Medulla oblongata (tissue), 1 donor: ENCODE measurements around the gene PAX9.

ENCODE experiments used
- DNase-seq: peaks from one replicate; pipeline ENCODE4 v3.0.0-alpha.2; 2015; ENCODE audit errors: extremely low spot score

Gene PAX9

GRCh38 chr14:36655963-36656686 lies 5.5 kb upstream of the PAX9 start:
- no peak for DNase-seq

DNA sequence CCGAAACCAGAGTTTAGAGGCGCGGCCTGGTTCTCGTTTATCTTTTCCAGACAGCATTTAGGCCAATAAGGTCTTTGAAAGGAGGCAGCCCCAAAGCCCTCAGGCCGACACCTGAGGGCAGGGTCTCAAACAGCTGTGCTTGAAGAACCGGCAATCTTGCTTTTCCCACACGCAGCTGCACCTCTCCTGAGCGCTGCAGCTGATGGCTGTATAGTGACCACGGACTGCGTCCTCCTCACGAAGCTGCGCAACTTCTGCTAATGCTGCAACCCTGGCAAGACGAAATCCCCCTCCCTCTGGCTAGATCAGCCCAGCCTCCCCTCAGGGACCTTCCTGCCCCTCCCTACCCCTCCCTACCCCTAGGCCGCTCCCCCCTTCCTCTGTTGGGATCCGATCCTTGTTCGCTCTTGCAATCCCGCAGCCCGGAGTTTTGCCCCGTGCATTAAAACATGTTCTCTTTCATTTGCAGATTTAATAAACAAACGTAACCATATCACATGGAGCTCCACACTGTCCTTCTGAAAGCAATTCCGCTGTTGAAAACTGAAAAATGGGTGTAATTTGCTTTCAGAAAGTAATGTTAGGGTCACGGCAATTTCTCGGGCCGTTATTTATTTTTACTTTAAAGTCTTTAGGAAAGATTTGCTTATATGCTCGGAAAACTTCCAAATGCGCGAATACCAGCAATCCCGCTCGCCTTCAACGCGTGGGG lies 4.8 kb upstream of the PAX9 start:
- no peak for DNase-seq

- DNase-seq = no peak
Observed at GRCh38 chr14:36657399-36658122, 4.1 kb upstream of the PAX9 start.

GRCh38 chr14:36658123-36659009 lies 3.3 kb upstream of the PAX9 start:
- no peak for DNase-seq

DNA sequence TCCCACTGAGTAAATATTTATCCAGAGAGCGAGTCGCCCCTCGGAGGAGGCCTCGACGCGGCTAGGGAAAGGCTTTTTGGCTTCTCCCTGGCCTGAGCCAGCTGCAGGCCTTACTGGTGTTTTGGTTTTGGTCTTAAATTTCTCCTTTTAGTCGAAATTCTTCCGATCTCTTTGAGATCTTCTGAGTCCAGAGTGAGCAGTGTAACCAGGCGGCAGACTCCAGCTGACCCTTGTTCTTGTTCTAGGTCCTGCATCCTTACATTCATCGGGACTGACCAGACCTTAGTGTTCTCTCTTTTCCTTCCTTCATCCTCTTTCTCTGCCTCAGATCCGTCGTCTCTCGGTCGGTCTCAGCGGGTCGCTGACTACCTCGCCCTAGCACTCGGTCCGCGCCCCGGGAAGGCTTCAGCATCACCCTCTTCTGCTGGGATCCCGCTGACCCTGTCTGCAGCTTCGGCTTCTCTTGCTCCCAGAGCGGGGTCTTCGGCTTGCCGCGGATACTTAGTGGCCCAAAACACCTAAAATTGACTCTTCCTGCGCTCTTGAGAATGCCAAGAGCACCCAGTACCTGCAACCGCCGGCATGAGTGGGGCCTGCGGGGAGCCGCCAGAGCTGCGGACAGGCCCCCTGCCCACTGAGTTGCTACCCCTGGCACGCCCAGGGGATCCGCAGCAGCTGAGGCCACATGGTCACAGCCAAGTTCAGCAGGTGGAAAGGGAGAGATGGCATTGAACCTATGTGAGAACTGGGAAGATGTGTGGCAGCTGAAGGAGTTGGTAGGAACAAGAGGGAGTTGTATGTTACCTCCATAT lies 2.4 kb upstream of the PAX9 start:
- no peak for DNase-seq

DNA sequence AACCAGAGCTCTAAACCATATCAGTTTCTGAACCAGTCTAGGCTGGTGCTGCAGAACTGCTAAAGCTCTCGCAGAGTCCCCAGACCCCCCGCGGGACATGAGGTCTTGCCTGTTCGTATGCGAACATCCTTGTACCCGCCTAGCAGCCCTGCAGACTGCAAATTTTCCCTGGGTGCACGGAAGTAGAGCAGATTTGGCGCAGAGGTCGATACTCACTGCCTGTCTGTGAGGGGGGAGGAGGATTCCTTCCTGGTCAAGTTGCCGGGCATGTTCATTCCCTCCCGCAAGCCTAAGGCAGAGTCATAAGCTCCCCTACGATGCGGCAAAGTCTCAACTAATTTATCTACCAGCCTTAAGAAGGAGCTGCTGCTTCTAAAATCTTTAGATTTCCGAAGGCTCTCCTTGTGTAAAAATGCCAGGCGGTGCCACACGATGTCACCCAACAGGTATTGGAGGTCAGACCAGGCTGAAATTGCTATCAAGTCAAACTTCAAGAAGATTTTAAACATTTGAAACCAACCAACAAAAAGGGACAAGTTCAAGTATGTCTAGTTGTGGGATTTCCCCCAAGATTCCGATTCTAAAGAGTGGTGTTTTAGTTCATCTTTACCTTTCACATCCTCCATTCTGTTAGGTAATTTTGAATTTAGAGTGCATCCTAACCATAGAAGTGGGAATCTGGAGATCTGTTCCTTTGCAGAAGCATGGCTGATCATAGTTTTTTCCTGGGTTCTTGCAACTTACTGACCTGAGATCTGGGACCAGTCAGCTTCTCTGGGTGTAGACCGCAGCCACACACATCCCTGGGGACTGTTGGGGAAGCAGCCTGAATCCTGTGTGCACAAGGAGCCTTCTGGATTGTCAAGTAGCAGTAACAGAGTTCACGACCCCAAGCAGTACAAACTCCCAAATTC lies 1.6 kb upstream of the PAX9 start:
- no peak for DNase-seq

- DNase-seq = no peak
Observed at GRCh38 chr14:36660736-36661505, 739 bp upstream of the PAX9 start.

- DNase-seq = no peak
Observed at GRCh38 chr14:36662258-36662542, 540 bp downstream of the PAX9 start.

DNA sequence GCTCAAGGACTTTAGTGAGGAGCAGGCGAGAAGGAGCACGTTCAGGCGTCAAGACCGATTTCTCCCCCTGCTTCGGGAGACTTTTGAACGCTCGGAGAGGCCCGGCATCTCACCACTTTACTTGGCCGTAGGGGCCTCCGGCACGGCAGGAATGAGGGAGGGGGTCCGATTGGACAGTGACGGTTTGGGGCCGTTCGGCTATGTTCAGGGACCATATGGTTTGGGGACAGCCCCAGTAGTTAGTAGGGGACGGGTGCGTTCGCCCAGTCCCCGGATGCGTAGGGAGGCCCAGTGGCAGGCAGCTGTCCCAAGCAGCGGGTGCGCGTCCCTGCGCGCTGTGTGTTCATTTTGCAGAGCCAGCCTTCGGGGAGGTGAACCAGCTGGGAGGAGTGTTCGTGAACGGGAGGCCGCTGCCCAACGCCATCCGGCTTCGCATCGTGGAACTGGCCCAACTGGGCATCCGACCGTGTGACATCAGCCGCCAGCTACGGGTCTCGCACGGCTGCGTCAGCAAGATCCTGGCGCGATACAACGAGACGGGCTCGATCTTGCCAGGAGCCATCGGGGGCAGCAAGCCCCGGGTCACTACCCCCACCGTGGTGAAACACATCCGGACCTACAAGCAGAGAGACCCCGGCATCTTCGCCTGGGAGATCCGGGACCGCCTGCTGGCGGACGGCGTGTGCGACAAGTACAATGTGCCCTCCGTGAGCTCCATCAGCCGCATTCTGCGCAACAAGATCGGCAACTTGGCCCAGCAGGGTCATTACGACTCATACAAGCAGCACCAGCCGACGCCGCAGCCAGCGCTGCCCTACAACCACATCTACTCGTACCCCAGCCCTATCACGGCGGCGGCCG lies 1.1 kb downstream of the PAX9 start:
- DNase-seq = no peak

DNA sequence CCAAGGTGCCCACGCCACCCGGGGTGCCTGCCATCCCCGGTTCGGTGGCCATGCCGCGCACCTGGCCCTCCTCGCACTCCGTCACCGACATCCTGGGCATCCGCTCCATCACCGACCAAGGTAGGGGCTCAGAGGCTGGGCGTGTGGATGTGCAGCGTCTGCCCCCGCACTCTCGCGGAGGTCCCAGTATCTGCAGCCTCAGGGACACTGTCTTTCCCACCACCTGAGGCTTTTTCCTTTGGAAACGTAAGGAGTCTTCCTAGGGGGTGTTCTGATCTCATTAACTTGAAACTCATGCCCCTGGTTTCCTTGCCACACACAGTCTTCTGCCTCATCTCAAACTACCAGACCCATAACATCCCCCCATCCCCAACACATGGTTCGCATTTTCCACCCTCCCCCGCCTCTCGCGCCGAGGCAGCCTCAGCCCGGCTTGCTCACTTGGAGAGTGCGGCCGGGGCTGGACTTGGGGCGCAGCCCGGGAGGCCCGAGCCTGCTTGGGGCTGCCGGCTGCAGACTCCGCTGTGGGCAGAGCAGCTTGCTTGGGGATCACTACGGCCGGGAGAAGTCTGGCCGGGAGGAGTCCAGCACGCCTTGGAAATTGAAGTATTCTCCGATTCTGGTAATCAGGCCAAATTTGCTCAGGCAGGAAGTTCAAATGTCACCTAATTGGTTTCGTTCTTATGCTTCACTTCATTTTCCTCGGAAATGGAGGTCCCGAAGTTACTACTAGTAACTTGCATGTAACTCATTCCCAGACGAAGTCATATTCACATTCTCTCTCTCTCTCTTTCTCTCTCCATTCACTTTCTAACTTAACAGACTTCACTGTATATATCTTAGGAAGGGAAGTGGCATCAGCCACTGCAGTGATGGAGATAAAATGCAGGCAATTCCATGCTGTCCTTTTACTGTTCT lies 2.0 kb downstream of the PAX9 start:
- no peak for DNase-seq

GRCh38 chr14:36664322-36665193 lies 2.9 kb downstream of the PAX9 start:
- DNase-seq = no peak

DNA sequence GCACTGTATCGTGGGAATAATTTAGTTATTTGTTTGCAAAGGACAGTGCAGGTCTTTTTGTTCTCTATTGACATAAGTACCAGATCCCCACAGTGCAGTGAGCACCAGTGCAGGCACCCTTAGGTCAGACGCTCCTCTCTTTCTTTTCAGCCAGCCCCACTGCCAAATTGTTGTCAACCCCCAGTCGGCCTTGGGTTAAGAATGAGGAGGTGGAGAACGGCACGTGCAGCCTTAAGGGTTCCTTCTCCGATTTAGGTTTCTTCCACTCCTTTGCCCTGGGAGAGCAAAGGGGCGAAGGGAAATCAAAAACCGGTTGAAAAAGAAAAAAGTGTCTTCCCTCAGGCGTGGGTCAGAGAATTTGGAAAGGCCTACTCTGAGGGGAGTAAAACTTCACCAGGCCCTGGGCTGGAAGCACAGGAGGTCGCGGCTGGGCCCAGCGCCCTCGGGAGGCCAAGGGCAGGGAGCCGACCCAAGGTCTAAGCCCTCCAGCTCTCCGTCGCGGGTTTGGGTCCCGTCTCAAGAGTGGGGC lies 4.3 kb downstream of the PAX9 start:
- no peak for DNase-seq

- no peak for DNase-seq
Observed at GRCh38 chr14:36666416-36667206, 5.0 kb downstream of the PAX9 start.

GRCh38 chr14:36667679-36668078 lies 6.0 kb downstream of the PAX9 start:
- no peak for DNase-seq

GRCh38 chr14:36671149-36671548 lies 9.5 kb downstream of the PAX9 start:
- DNase-seq = no peak
